ENCODE data around the gene SCN1A.
A peak's percentile ranks its signal among the peaks of the same experiment; 100 is the strongest.

Gene SCN1A

GRCh38 chr2:166081131-166081632, 46.6 kb downstream of the SCN1A start:
- H3K9ac ChIP-seq (ENCODE audit: low read depth, low read length, poor library complexity, severe bottlenecking), result peak overlapping the region; percentile 38
- H3K4me2 ChIP-seq (ENCODE audit: low read depth, low read length, poor library complexity, severe bottlenecking), result peak overlapping the region; percentile 70
- peak overlapping the region; percentile 65 for H2AFZ ChIP-seq (ENCODE audit: low read length)

GRCh38 chr2:166074430-166074829, 53.4 kb downstream of the SCN1A start:
- Histone ChIP-seq H3K4me2 (ENCODE audit: low read depth, low read length, poor library complexity, severe bottlenecking) (no peak overlapping the region), H3F3A (ENCODE audit: low read depth) (no peaks in the 10 kb centered on the region), H3K9me3 (ENCODE audit: insufficient read depth, low read depth, low read length) (no peaks in the 10 kb centered on the region), H3K36me3 (ENCODE audit: insufficient read depth, low read length) (no peaks in the 10 kb centered on the region), H3K79me2 (ENCODE audit: insufficient read depth, low read length) (no peaks in the 10 kb centered on the region), H3K4me3 (ENCODE audit: low read length, poor library complexity, severe bottlenecking) (no peak overlapping the region), H3K9me2 (replicated peaks; ENCODE audit: low read depth, low read length) (no peaks in the 10 kb centered on the region), H3K4me1 (ENCODE audit: insufficient read depth, low read length, poor library complexity, severe bottlenecking) (no peaks in the 10 kb centered on the region), H2AFZ (ENCODE audit: low read length) (no peak overlapping the region), H4K20me1 (ENCODE audit: insufficient read depth, low read length, poor library complexity, severe bottlenecking) (no peaks in the 10 kb centered on the region), H3K9ac (ENCODE audit: low read depth, low read length, poor library complexity, severe bottlenecking) (no peak overlapping the region), H3K27me3 (ENCODE audit: insufficient read depth, low read length, poor library complexity, severe bottlenecking) (no peaks in the 10 kb centered on the region)
- TF ChIP-seq CTCF (conservative IDR thresholded peaks at IDR 0.05; ENCODE audit: low read length), result no peak
- TF ChIP-seq EZH2phosphoT487 (IDR thresholded peaks at IDR 0.05; ENCODE audit: borderline replicate concordance), result no peak

More at GRCh38 chr2:166081131-166081632, 46.6 kb downstream of the SCN1A start:
- Histone ChIP-seq H3K79me2 (ENCODE audit: insufficient read depth, low read length) (no peaks in the 10 kb centered on the region), H4K20me1 (ENCODE audit: insufficient read depth, low read length, poor library complexity, severe bottlenecking) (no peaks in the 10 kb centered on the region), H3F3A (ENCODE audit: low read depth) (no peaks in the 10 kb centered on the region; the same call in 1 of the 2 replicates), H3K9me3 (ENCODE audit: insufficient read depth, low read depth, low read length) (no peaks in the 10 kb centered on the region), H3K36me3 (ENCODE audit: insufficient read depth, low read length) (no peaks in the 10 kb centered on the region), H3K9me2 (replicated peaks; ENCODE audit: low read depth, low read length) (no peaks in the 10 kb centered on the region), H3K27me3 (ENCODE audit: insufficient read depth, low read length, poor library complexity, severe bottlenecking) (no peaks in the 10 kb centered on the region), H3K4me3 (ENCODE audit: low read length, poor library complexity, severe bottlenecking) (peak overlapping the region; percentile 49), H3K4me1 (ENCODE audit: insufficient read depth, low read length, poor library complexity, severe bottlenecking) (peaks cover 29% of the 10 kb centered on the region)
- no peak for TF ChIP-seq CTCF (conservative IDR thresholded peaks at IDR 0.05; ENCODE audit: low read length)
- no peak for TF ChIP-seq EZH2phosphoT487 (IDR thresholded peaks at IDR 0.05; ENCODE audit: borderline replicate concordance)

GRCh38 chr2:166074011-166074410, 53.8 kb downstream of the SCN1A start:
- no peaks in the 10 kb centered on the region for H3K4me1 ChIP-seq (ENCODE audit: insufficient read depth, low read length, poor library complexity, severe bottlenecking)
- H3K4me3 ChIP-seq (ENCODE audit: low read length, poor library complexity, severe bottlenecking), result no peak overlapping the region
- no peaks in the 10 kb centered on the region for H3K79me2 ChIP-seq (ENCODE audit: insufficient read depth, low read length)
- no peaks in the 10 kb centered on the region for H3K9me2 ChIP-seq (replicated peaks; ENCODE audit: low read depth, low read length)
- H3K9ac ChIP-seq (ENCODE audit: low read depth, low read length, poor library complexity, severe bottlenecking), result no peak overlapping the region
- no peak overlapping the region for H2AFZ ChIP-seq (ENCODE audit: low read length)
- H3K36me3 ChIP-seq (ENCODE audit: insufficient read depth, low read length), result no peaks in the 10 kb centered on the region
- H3F3A ChIP-seq (ENCODE audit: low read depth), result no peaks in the 10 kb centered on the region
- H3K9me3 ChIP-seq (ENCODE audit: insufficient read depth, low read depth, low read length), result no peaks in the 10 kb centered on the region
- no peak overlapping the region for H3K4me2 ChIP-seq (ENCODE audit: low read depth, low read length, poor library complexity, severe bottlenecking)
- TF ChIP-seq CTCF (conservative IDR thresholded peaks at IDR 0.05; ENCODE audit: low read length) (no peak), EZH2phosphoT487 (IDR thresholded peaks at IDR 0.05; ENCODE audit: borderline replicate concordance) (no peak)
- no peaks in the 10 kb centered on the region for H3K27me3 ChIP-seq (ENCODE audit: insufficient read depth, low read length, poor library complexity, severe bottlenecking)
- H4K20me1 ChIP-seq (ENCODE audit: insufficient read depth, low read length, poor library complexity, severe bottlenecking), result no peaks in the 10 kb centered on the region

Data from Loucy (cell line).